Neural progenitor cell (in vitro differentiated cells): Measurements from ENCODE around the gene FITM1. TPM values are rescaled to one million over a fixed set of nuclear protein-coding genes. Genes with fewer than 3 reads are reported as not detected.

Experiments
- DNase-seq: peaks from one replicate; pipeline ENCODE4 v3.0.0-alpha.2; 2016; ENCODE audit warnings: low spot score
- H2AFZ ChIP-seq: fragments of 200-600 bp; sonication (generic); replicated peaks from 2 replicates; pipeline ENCODE4 v1.6.1; 2016; ENCODE audit warnings: antibody characterized with exemption
- H3F3A ChIP-seq: fragments of 200-600 bp; sonication (generic); 2 replicates; pipeline ENCODE4 v1.6.1; 2016; ENCODE audit warnings: antibody characterized with exemption, low read depth
- H3K27ac ChIP-seq: fragments of 200-600 bp; sonication (generic); 2 replicates; pipeline ENCODE4 v1.5.1; 2016; ENCODE audit warnings: mild to moderate bottlenecking
- H3K27me3 ChIP-seq: fragments of 200-600 bp; sonication (generic); 2 replicates; pipeline ENCODE4 v1.6.1; 2016; ENCODE audit warnings: mild to moderate bottlenecking, moderate library complexity
- H3K36me3 ChIP-seq: fragments of 200-600 bp; sonication (generic); 2 replicates; pipeline ENCODE4 v1.5.1; 2016
- H3K4me1 ChIP-seq: fragments of 200-600 bp; sonication (generic); 2 replicates; pipeline ENCODE4 v1.6.1; 2016; ENCODE audit warnings: mixed run types
- H3K4me2 ChIP-seq: fragments of 200-600 bp; sonication (generic); 2 replicates; pipeline ENCODE4 v1.6.1; 2016
- H3K4me3 ChIP-seq: fragments of 200-600 bp; sonication (generic); 2 replicates; pipeline ENCODE4 v1.5.1; 2016
- H3K79me2 ChIP-seq: fragments of 200-600 bp; sonication (generic); 2 replicates; pipeline ENCODE4 v1.6.1; 2016; ENCODE audit warnings: low read depth
- H3K9ac ChIP-seq: fragments of 200-600 bp; sonication (generic); 2 replicates; pipeline ENCODE4 v1.6.1; 2016
- H3K9me3 ChIP-seq: fragments of 200-600 bp; sonication (generic); 2 replicates; pipeline ENCODE4 v1.5.1; 2016; ENCODE audit warnings: low read depth
- H4K20me1 ChIP-seq: fragments of 200-600 bp; sonication (generic); 2 replicates; pipeline ENCODE4 v1.6.1; 2016; ENCODE audit warnings: low read depth
- H3K27ac Mint-ChIP-seq: 3 replicates; pipeline ENCODE4 v1.8.0; 2021; ENCODE audit warnings: mixed read lengths
- H3K27me3 Mint-ChIP-seq: 2 replicates; pipeline ENCODE4 v1.8.0; 2022; ENCODE audit warnings: low read depth, mild to moderate bottlenecking, inconsistent platforms, moderate library complexity, mixed read lengths; ENCODE audit not compliant: insufficient read depth
- H3K36me3 Mint-ChIP-seq: 3 replicates; pipeline ENCODE4 v1.8.0; 2021; ENCODE audit warnings: mixed read lengths
- H3K4me1 Mint-ChIP-seq: 3 replicates; pipeline ENCODE4 v1.8.0; 2021; ENCODE audit warnings: mixed read lengths
- H3K4me3 Mint-ChIP-seq: 3 replicates; pipeline ENCODE4 v1.8.0; 2021; ENCODE audit warnings: mild to moderate bottlenecking, moderate library complexity, mixed read lengths
- H3K9me3 Mint-ChIP-seq: 3 replicates; pipeline ENCODE4 v1.8.0; 2020; ENCODE audit warnings: mixed read lengths
- EZH2 ChIP-seq: fragments of 200-600 bp; sonication (generic); IDR thresholded peaks from 2 replicates; pipeline ENCODE4 v1.6.1; 2017; ENCODE audit warnings: antibody characterized with exemption, mild to moderate bottlenecking, moderate library complexity
- EZH2phosphoT487 ChIP-seq: fragments of 200-600 bp; sonication (generic); IDR thresholded peaks from 2 replicates; pipeline ENCODE4 v1.6.1; 2017; ENCODE audit warnings: antibody characterized with exemption
- total RNA-seq: library from RNA; depleted of rRNA; stranded (reverse); fragments of >200 nt; gene quantifications from 2 replicates; pipeline ENCODE4 v1.2.3, GENCODE V29; 2015; ENCODE audit warnings: low replicate concordance
- TF ChIP-seq, protein P1 (sequence below): fragments of 200-600 bp; sonication (generic); IDR thresholded peaks from 2 replicates; pipeline ENCODE4 v1.5.1; 2017; ENCODE audit warnings: antibody characterized with exemption, mild to moderate bottlenecking

The FITM1 gene
- total RNA-seq, 1 donor from 2014 or later = 0.77 TPM

DNA sequence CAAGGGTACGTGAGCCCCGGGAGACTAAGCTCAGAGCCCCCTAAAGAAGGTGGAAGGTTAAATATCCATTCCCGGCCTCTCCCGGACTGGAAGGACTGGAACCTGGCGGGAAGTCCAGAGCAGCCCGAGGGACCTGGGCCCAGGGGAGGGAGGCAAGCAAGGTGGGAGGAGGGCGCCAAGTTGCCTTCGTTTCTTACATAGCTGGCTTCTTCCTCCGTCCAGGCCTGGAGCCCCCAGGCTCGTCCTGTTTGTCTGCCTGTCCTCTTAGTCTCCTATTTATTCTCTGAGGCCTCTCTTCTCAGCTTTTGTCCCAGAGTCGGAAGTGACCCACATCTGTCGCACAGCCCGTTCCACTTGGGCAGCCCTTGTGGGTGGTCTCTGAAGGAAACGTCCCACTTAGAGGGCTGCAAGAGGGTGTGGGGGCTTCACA lies 35.6 kb upstream of the FITM1 start:
- Mint-ChIP-seq H3K36me3 (no peaks in the 10 kb centered on the region), H3K27me3 (peaks cover 8% of the 10 kb centered on the region), H3K4me1 (peaks cover 28% of the 10 kb centered on the region), H3K9me3 (no peaks in the 10 kb centered on the region), H3K27ac (peak overlapping the region; percentile 74), H3K4me3 (peak overlapping the region; percentile 95)
- no peak overlapping the region for H3K27ac ChIP-seq
- TF ChIP-seq EZH2phosphoT487 (no peak), EZH2 (no peak)
- TF ChIP-seq, protein P1, sequence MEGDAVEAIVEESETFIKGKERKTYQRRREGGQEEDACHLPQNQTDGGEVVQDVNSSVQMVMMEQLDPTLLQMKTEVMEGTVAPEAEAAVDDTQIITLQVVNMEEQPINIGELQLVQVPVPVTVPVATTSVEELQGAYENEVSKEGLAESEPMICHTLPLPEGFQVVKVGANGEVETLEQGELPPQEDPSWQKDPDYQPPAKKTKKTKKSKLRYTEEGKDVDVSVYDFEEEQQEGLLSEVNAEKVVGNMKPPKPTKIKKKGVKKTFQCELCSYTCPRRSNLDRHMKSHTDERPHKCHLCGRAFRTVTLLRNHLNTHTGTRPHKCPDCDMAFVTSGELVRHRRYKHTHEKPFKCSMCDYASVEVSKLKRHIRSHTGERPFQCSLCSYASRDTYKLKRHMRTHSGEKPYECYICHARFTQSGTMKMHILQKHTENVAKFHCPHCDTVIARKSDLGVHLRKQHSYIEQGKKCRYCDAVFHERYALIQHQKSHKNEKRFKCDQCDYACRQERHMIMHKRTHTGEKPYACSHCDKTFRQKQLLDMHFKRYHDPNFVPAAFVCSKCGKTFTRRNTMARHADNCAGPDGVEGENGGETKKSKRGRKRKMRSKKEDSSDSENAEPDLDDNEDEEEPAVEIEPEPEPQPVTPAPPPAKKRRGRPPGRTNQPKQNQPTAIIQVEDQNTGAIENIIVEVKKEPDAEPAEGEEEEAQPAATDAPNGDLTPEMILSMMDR = no peak
- H3K79me2 ChIP-seq = no peaks in the 10 kb centered on the region
- no peaks in the 10 kb centered on the region for H4K20me1 ChIP-seq
- H2AFZ ChIP-seq = peak overlapping the region; percentile 75
- peak; percentile 45 for DNase-seq
- H3K9me3 ChIP-seq = no peaks in the 10 kb centered on the region
- no peaks in the 10 kb centered on the region for H3K36me3 ChIP-seq
- H3K4me2 ChIP-seq = peak overlapping the region; percentile 94
- H3K4me1 ChIP-seq = peaks cover 15% of the 10 kb centered on the region
- H3K27me3 ChIP-seq = no peaks in the 10 kb centered on the region
- peak overlapping the region; percentile 5 for H3K9ac ChIP-seq
- H3K4me3 ChIP-seq = peak overlapping the region; percentile 81
- H3F3A ChIP-seq = peaks cover 24% of the 10 kb centered on the region

DNA sequence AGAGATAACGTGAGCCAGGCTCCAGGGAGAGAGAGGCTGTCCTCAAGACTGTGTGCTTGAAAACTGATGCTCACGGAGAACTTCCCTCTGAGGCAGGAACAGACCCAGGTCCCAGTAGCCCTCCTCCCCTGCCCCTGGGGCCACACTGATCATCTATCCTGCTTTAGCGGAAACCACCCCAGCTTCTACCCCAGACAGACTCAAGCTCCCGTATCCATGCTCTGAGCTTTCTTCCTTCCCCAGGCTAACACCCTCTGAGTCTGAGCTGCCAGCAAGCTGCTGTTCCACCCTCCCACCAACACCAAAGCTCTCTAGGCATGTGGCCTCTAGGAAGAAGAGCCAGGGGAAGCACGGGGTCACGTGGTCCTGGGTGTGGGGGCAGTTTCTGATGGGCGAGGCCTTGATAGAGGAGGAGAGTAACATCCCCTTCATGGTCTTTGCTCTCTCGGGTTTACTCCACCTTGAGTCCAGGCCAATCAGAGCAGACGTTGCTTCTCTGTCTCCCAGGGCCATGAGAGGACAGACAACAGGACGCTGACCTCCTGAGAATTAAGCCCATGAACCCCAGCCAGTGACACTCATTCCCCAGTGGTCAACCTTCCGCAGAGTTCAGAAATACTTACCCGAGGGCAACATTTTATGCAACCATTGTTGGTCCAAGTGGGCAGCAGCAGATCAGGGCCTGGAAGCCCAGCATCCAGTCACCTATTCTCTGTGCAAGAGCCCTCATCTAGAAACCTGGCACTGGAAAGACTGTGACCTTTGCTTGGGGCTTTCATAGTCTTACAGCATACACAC lies 35.0 kb upstream of the FITM1 start:
- Histone ChIP-seq H3K27me3 (no peaks in the 10 kb centered on the region), H4K20me1 (no peaks in the 10 kb centered on the region), H3F3A (peaks cover 24% of the 10 kb centered on the region), H3K36me3 (no peaks in the 10 kb centered on the region), H3K4me1 (peaks cover 10% of the 10 kb centered on the region), H3K9me3 (no peaks in the 10 kb centered on the region), H2AFZ (no peak overlapping the region), H3K9ac (no peak overlapping the region), H3K4me3 (peak overlapping the region; percentile 81), H3K79me2 (no peaks in the 10 kb centered on the region), H3K27ac (no peak overlapping the region), H3K4me2 (peak overlapping the region; percentile 94)
- peak; percentile 61 for DNase-seq
- Mint-ChIP-seq H3K27ac (peak overlapping the region; percentile 74), H3K9me3 (no peaks in the 10 kb centered on the region), H3K4me3 (peak overlapping the region; percentile 95), H3K36me3 (no peaks in the 10 kb centered on the region), H3K27me3 (peaks cover 8% of the 10 kb centered on the region), H3K4me1 (peaks cover 25% of the 10 kb centered on the region)
- TF ChIP-seq EZH2 (no peak), EZH2phosphoT487 (no peak)
- TF ChIP-seq, protein P1 = no peak

DNA sequence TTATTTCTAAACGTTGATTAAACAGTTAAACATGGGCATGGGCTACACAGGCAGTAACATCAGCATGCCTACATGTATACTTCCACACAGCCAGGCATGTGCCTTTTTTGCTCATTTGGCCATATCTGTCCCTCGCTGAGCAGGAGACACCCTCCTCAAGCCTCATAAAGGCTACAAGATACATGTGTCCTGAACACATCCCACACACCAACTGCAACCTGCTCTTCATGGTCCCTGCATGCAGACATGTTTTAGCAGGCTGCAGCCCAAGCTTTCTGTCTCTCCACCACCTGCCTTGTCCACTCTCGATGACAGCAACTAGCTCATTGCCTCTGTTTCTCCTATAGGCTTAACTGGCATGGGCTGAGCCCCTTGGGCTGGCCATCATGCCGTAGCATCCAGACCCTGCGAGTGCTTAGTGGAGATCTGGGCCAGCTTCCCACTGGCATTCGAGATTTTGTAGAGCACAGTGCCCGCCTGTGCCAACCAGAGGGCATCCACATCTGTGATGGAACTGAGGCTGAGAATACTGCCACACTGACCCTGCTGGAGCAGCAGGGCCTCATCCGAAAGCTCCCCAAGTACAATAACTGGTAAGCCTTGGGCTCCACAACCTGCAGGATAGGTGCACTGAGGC lies 33.8 kb upstream of the FITM1 start:
- Histone ChIP-seq H3K9me3 (no peaks in the 10 kb centered on the region), H3K27me3 (no peaks in the 10 kb centered on the region), H3K4me3 (no peak overlapping the region), H2AFZ (no peak overlapping the region), H4K20me1 (no peaks in the 10 kb centered on the region), H3K4me1 (peaks cover 10% of the 10 kb centered on the region), H3K9ac (no peak overlapping the region), H3K4me2 (no peak overlapping the region), H3K36me3 (no peaks in the 10 kb centered on the region), H3K27ac (no peak overlapping the region), H3F3A (peaks cover 24% of the 10 kb centered on the region), H3K79me2 (no peaks in the 10 kb centered on the region)
- Mint-ChIP-seq H3K4me1 (peaks cover 22% of the 10 kb centered on the region), H3K27me3 (peaks cover 10% of the 10 kb centered on the region), H3K4me3 (peak overlapping the region; percentile 30), H3K36me3 (no peaks in the 10 kb centered on the region), H3K9me3 (no peaks in the 10 kb centered on the region), H3K27ac (no peak overlapping the region)
- no peak for DNase-seq
- TF ChIP-seq EZH2 (no peak), EZH2phosphoT487 (no peak)
- TF ChIP-seq, protein P1 = no peak
